Fibroblast of villous mesenchyme (primary cell): ENCODE measurements around the gene PARP8. TPM values are rescaled to one million over a fixed set of nuclear protein-coding genes. Genes with fewer than 3 reads are reported as not detected.
"Not testable (repeated sequence)": the region's sequence is repeated elsewhere in the genome, so short reads cannot be mapped to it uniquely, and the experiment has no call there.

ENCODE experiments used
- DNase-seq: peaks from one replicate; pipeline ENCODE4 v3.0.0-alpha.2; 2010; ENCODE audit warnings: low read depth
- H3K4me3 ChIP-seq: 2 replicates; pipeline ENCODE4 v1.5.1; 2011; ENCODE audit warnings: low read depth, mild to moderate bottlenecking, low read length
- total RNA-seq: library from RNA; depleted of rRNA; stranded (reverse); fragments of >200 nt; gene quantifications from 2 replicates; pipeline ENCODE4 v1.2.3, GENCODE V29; 2012
- TF ChIP-seq, protein P1 (sequence below): IDR thresholded peaks from 2 replicates; pipeline ENCODE4 v1.5.1; 2012; ENCODE audit warnings: low read depth, mild to moderate bottlenecking, low read length; ENCODE audit not compliant: insufficient read depth

Gene PARP8, protein sequence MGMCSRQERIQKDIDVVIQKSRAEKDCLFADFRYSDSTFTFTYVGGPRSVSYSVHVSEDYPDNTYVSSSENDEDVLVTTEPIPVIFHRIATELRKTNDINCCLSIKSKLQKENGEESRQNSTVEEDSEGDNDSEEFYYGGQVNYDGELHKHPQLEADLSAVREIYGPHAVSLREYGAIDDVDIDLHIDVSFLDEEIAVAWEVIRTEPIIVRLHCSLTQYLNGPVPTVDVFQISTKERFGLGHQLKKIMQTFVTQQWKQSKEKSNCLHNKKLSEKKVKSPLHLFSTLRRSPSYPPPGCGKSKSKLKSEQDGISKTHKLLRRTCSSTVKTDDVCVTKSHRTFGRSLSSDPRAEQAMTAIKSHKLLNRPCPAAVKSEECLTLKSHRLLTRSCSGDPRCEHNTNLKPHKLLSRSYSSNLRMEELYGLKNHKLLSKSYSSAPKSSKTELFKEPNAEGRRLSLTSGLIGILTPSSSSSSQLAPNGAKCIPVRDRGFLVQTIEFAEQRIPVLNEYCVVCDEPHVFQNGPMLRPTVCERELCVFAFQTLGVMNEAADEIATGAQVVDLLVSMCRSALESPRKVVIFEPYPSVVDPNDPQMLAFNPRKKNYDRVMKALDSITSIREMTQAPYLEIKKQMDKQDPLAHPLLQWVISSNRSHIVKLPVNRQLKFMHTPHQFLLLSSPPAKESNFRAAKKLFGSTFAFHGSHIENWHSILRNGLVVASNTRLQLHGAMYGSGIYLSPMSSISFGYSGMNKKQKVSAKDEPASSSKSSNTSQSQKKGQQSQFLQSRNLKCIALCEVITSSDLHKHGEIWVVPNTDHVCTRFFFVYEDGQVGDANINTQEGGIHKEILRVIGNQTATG
- total RNA-seq: 11.3 and 12.5 TPM in 2 replicates

DNA sequence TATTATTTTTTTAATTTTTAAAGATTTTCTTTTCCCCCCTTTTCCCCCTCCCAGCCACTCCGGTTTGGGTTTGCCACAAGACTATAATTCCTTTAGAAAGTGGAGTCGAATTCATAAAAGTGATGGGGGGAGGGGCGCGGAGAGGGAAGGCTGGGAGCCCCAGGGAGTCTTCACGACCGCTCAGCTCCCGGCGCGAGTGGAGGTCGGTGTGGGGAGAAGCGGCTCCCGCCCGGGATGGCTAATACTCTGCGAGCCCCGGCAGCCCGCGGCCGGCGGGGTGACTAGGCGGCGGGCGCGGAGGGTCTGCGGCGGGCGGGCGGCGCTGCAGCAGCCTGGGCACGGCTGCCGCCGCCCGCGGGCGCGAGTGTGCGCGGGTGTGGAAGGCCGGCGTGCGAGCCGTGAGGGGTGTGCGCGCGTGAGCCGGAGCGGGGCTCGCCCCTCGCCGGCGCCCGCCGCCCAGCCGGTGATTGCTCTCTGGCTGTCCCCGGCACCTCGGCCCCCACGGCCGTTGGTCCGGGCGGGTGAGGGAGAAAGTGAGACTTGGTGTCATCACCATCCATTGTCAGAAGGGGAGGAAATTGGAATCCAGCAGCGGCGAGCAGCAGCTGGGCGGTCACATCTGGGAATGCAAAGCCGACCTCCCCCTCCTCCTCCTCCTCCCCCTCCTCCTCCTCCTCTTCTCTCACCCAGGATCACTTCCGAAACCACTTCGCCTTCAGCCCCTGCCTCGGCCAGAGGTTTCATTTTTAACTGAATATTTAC lies at the start of gene PARP8:
Gene PARP8 (plus strand): TSS at position 377 of the 762 bp plus-strand sequence. CDS start 459 bp downstream, outside the sequence.
- TF ChIP-seq, protein P1, sequence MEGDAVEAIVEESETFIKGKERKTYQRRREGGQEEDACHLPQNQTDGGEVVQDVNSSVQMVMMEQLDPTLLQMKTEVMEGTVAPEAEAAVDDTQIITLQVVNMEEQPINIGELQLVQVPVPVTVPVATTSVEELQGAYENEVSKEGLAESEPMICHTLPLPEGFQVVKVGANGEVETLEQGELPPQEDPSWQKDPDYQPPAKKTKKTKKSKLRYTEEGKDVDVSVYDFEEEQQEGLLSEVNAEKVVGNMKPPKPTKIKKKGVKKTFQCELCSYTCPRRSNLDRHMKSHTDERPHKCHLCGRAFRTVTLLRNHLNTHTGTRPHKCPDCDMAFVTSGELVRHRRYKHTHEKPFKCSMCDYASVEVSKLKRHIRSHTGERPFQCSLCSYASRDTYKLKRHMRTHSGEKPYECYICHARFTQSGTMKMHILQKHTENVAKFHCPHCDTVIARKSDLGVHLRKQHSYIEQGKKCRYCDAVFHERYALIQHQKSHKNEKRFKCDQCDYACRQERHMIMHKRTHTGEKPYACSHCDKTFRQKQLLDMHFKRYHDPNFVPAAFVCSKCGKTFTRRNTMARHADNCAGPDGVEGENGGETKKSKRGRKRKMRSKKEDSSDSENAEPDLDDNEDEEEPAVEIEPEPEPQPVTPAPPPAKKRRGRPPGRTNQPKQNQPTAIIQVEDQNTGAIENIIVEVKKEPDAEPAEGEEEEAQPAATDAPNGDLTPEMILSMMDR: no peak
- peak; percentile 62 for DNase-seq

DNA sequence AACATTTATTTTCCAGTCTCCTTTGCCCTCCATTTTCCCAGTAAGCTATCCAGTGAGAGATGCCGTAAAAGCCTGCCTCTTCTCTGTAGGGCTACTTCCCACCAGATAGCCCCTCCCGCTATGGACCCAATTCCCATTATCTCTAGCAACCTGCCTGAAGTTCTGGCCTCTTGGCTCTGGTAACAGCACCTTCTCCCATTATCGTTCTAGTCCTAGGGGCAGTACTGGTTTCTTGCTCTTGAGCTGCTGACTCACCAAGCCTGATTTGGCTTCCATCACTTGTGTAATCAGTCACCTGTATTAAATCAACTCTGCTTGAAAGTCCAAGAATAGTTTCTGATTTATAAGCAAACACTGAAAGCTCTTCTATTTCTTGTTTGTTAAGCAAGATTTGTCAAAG lies 42.8 kb upstream of the PARP8 start:
- H3K4me3 ChIP-seq: no peak overlapping the region
- TF ChIP-seq, protein P1: no peak
- DNase-seq: no peak

More for the DNA sequence above, at the start of gene PARP8:
- H3K4me3 ChIP-seq: peak within 1 kb of the TSS; percentile 91

DNA sequence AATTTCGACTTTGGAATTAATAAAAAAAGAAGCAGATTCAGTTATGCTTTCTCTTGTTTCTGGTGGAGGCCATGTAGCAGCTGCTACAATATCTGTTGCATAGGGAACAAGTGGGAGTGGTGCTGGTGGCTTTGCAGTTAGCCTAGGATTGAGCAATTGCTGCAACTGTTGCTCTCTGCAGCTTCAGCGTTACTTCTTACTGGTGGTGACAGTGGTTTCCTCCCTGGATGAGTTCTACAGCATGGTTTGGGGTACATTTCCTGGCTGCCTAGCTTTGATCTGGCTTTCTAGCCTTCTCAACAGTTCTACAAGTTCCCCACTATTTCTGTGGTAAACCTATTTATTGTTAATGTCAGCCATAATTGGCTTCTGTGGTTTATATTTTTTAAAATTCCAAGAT lies 31.6 kb upstream of the PARP8 start:
- DNase-seq: not testable (repeated sequence)

DNA sequence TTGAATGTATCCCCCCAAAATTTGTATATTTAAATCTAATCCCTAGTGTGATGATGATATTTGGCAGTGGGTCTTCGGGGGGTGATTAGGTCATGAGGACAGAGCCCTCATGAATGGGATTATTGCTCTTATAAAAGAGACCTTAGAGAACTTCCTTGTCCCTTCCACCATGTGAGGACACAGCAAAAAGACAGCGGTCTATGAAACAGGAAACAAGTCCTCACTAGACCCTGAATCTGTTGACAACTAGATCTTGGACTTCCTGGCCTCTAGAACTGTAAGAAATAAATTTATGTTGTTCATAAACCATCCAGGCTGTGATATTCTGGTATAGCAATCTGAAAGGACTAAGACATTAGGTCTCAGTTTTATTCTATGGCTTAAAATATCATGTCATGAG lies 28.9 kb upstream of the PARP8 start:
- not testable (repeated sequence) for H3K4me3 ChIP-seq

More for the DNA sequence above, 31.6 kb upstream of the PARP8 start:
- H3K4me3 ChIP-seq: not testable (repeated sequence)

DNA sequence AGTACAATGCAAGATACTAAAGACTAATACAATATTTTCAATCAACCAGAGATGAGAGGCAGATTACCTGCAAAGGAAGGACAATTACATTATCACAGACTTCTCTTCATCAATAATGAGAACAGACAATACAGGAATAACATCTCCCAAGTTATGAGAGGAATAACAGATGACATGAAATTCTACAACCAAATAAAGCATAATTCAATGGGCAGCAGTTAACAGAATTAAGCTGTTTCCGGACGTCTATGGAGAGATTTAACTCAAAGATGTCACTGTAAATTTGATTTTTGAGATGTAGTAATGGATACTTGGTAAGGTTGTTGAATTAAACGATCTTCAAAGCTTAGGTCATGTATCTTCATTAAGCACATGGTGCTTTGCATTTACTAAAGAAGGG lies 19.8 kb upstream of the PARP8 start:
- H3K4me3 ChIP-seq: no peak overlapping the region
- TF ChIP-seq, protein P1: no peak
- no peak for DNase-seq

More for the DNA sequence above, 28.9 kb upstream of the PARP8 start:
- not testable (repeated sequence) for DNase-seq

DNA sequence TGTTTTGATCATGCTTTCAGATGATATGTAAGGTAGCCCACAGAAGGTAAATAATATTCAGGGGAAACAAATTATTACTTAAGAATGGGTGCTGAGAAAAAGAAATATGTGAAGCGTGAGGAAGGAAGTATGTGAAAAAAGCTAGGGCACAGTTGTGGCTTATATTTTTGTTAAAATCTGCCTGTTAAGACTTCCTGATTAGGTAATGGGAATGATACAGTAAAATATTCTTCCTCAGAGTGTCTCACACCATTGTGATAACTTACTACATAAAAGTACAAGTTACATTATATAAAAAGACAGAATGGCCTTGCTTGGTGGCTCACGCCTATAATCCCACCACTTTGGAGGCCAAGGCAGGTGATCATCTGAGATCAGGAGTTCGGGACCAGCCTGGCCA lies 18.7 kb upstream of the PARP8 start:
- TF ChIP-seq, protein P1: no peak
- DNase-seq: no peak
- H3K4me3 ChIP-seq: no peak overlapping the region

DNA sequence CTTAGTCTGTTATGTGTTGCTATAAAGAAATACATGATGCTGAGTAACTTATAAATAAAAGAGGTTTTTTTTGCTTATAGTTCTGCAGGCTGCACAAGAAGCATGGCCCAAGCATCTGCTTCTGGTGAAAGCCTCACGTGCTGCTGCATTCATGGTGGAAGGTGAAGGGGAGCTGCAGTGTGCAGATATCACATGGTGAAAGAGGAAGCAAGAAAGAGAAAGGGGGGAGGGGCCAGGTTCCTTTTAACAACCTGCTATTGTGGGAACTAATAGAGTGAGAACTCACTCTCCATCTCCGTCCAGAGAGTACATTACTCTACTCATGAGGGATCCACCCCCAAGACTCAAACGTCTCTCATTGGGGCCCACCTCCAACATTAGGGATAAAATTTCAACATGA lies 12.5 kb upstream of the PARP8 start:
- DNase-seq: no peak
- no peak overlapping the region for H3K4me3 ChIP-seq
- TF ChIP-seq, protein P1: no peak
